ENCODE results near the gene SF3B6. TPM values are rescaled to one million over a fixed set of nuclear protein-coding genes. Genes with fewer than 3 reads are reported as not detected.

Gene SF3B6
- total and polyA plus RNA-seq, 9 of the 15 experiments (the other 6 are each of a cell fraction or from before 2014, with no cell fraction given) = 146 to 591 (median 295) TPM

DNA sequence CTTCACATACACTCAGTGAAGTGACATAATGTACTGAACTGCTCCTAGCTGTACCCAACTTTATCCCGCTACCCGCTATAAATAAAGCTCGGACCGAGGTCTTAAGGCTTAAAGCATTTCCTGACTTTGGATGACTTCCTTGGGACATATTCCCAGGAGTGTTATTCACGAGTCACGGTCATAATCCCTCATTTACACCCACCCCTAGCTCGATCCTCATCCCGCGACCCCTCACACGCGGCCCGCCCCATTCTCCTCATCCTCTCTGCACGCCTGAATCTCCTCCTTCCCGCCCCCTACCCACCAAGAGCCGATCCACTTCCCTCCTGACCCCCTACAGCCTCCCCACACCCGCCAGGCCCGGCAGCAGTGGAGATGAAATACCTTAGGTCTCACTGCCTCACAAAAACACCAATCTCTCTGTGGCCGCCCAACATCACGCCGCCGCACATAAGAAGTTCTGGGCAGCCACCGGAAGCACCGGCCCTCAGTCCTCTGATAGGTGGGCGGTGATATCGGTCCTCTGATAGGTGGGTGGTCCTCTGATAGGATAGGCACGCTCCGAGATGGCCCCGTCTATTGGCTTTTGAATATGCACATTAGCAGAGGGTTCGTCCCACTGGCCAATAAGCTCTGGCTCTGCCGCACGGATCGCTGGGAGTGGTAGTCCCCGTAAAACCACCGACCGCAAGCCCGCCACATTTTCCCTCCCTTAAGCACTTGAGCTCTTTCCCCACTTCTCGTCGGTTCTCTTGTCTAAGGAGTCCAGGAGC lies 29.0 kb downstream of the SF3B6 start, which contains the start of gene WDCP (continued):
- no peak for TF ChIP-seq ZFP36 (IDR thresholded peaks at IDR 0.05; ENCODE audit: low read depth, low read length, partially characterized antibody)
- TF ChIP-seq ZNF75A (CRISPR knock-in tag; IDR thresholded peaks at IDR 0.05) = no peak
- TF ChIP-seq FOXA3 (CRISPR knock-in tag; conservative IDR thresholded peaks at IDR 0.05 in 1 of 2, IDR thresholded peaks at IDR 0.05 in 1 of 2) = no peak
- no peak for TF ChIP-seq ZNF507 (tag; conservative IDR thresholded peaks at IDR 0.05)
- no peak for TF ChIP-seq SMC3 (conservative IDR thresholded peaks at IDR 0.05; ENCODE audit: insufficient read depth, low read depth, low read length)
- no peak for TF ChIP-seq BRF1 (IDR thresholded peaks at IDR 0.05; ENCODE audit: borderline replicate concordance, extremely low read depth, insufficient read length)
- TF ChIP-seq ZNF785 (CRISPR knock-in tag; IDR thresholded peaks at IDR 0.05) = no peak
- no peak for TF ChIP-seq MEF2D (tag; conservative IDR thresholded peaks at IDR 0.05; ENCODE audit: low read depth)
- peak; percentile 88 for TF ChIP-seq LARP7 (IDR thresholded peaks at IDR 0.05)
- TF ChIP-seq MBD2 (IDR thresholded peaks at IDR 0.05; ENCODE audit: borderline replicate concordance, low read depth) = peak; percentile 99
- no peak for TF ChIP-seq CREB1 (IDR thresholded peaks at IDR 0.05)
- TF ChIP-seq CREB1 (CRISPR knock-in tag; IDR thresholded peaks at IDR 0.05) = no peak
- no peak for TF ChIP-seq ZNF583 (CRISPR knock-in tag; IDR thresholded peaks at IDR 0.05)
- peak; percentile 96 for TF ChIP-seq POLR2A (conservative IDR thresholded peaks at IDR 0.05)
- TF ChIP-seq ZNF644 (tag; IDR thresholded peaks at IDR 0.05; ENCODE audit: low read depth) = no peak
- no peak for TF ChIP-seq BRD4 (IDR thresholded peaks at IDR 0.05)
- peak; percentile 52 to 70; a peak in 2 of 4 replicates for TF ChIP-seq SIN3A (IDR thresholded peaks at IDR 0.05; ENCODE audit: borderline replicate concordance in 2 of 2, control insufficient read depth in 1 of 2, low read depth in 2 of 2, low read length in 2 of 2)
- TF ChIP-seq GABPB1 (CRISPR knock-in tag; IDR thresholded peaks at IDR 0.05) = peak; percentile 94
- no peak for TF ChIP-seq ZBTB8A (IDR thresholded peaks at IDR 0.05; ENCODE audit: partially characterized antibody)
- TF ChIP-seq, protein P1, sequence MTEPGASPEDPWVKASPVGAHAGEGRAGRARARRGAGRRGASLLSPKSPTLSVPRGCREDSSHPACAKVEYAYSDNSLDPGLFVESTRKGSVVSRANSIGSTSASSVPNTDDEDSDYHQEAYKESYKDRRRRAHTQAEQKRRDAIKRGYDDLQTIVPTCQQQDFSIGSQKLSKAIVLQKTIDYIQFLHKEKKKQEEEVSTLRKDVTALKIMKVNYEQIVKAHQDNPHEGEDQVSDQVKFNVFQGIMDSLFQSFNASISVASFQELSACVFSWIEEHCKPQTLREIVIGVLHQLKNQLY (CRISPR knock-in tag; conservative IDR thresholded peaks at IDR 0.05) = no peak
- no peak for TF ChIP-seq TFAM (CRISPR knock-in tag; conservative IDR thresholded peaks at IDR 0.05)
- no peak for TF ChIP-seq BACH1 (tag; IDR thresholded peaks at IDR 0.05)
- no peak for TF ChIP-seq ZC3H8 (IDR thresholded peaks at IDR 0.05)
- TF ChIP-seq ZNF121 (CRISPR knock-in tag; conservative IDR thresholded peaks at IDR 0.05) = no peak
- TF ChIP-seq ZNF143 (CRISPR knock-in tag; IDR thresholded peaks at IDR 0.05) = peak; percentile 90
- TF ChIP-seq CBX8 (IDR thresholded peaks at IDR 0.05; ENCODE audit: borderline replicate concordance, extremely low read depth, low read depth, low read length, poor library complexity, severe bottlenecking) = no peak
- no peak for TF ChIP-seq ZNF707 (CRISPR knock-in tag; conservative IDR thresholded peaks at IDR 0.05)
- no peak for TF ChIP-seq KHSRP (IDR thresholded peaks at IDR 0.05)
- no peak for TF ChIP-seq MEF2A (IDR thresholded peaks at IDR 0.05; ENCODE audit: control insufficient read depth, low read depth, low read length)
- no peak for TF ChIP-seq CCAR2 (IDR thresholded peaks at IDR 0.05; ENCODE audit: low read depth, low read length)
- no peak for TF ChIP-seq ZNF354B (CRISPR knock-in tag; IDR thresholded peaks at IDR 0.05)
- TF ChIP-seq PHF8 (IDR thresholded peaks at IDR 0.05; ENCODE audit: borderline replicate concordance, low read length) = peak; percentile 82; the same call in 1 of the 2 replicates
- TF ChIP-seq MYNN (IDR thresholded peaks at IDR 0.05) = no peak
- no peak for TF ChIP-seq MYNN (CRISPR knock-in tag; IDR thresholded peaks at IDR 0.05)

Data from K562 (cell line).